SK-N-SH treated with all-trans-retinoic acid at 6 μM for 48 hours (cell line): Measurements from ENCODE around the gene TMEM150A.

Experiments used
- RARB ChIP-seq: fragments of 250-450 bp; sonication (Bioruptor Pico); IDR thresholded peaks from 2 replicates; pipeline ENCODE4 v1.8.0; 2021; ENCODE audit warnings: mild to moderate bottlenecking, moderate library complexity
- ZC3H10 ChIP-seq: fragments of 250-450 bp; sonication (Bioruptor Pico); IDR thresholded peaks from 2 replicates; pipeline ENCODE4 v1.5.1; 2021; ENCODE audit warnings: mild to moderate bottlenecking, moderate library complexity
- ZNF565 ChIP-seq: fragments of 450-650 bp; formaldehyde crosslinking; conservative IDR thresholded peaks from 2 replicates; pipeline ENCODE4 v1.5.0; 2020; ENCODE audit warnings: low read depth, mild to moderate bottlenecking, moderate library complexity

DNA sequence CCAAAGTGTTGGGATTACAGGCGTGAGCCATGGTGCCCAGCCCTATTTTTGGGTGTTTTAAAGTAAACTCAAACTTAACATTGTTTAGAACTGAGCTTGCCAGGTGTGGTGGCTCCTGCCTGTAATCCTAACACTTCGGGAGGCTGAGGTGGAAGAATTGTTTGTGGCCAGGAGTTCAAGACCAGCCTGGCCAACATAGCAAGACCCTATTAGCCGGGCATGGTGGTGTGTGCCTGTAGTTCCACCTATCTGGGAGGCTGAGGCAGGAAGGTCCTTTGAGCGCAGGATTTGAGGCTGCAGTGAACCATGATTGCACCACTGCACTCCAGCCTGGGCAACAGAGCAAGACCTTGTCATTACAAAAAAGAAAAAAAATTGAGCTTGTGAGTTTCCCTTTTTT, 48.0 kb upstream of the TMEM150A start:
- TF ChIP-seq RARB (CRISPR knock-in tag) (no peak), ZNF565 (no peak), ZC3H10 (CRISPR knock-in tag) (no peak)
